Measurements from ENCODE around the gene SCARB2. TPM values are rescaled to one million over a fixed set of nuclear protein-coding genes. Genes with fewer than 3 reads are reported as not detected.
A peak's percentile ranks its signal among the peaks of the same experiment; 100 is the strongest.

Gene SCARB2, protein sequence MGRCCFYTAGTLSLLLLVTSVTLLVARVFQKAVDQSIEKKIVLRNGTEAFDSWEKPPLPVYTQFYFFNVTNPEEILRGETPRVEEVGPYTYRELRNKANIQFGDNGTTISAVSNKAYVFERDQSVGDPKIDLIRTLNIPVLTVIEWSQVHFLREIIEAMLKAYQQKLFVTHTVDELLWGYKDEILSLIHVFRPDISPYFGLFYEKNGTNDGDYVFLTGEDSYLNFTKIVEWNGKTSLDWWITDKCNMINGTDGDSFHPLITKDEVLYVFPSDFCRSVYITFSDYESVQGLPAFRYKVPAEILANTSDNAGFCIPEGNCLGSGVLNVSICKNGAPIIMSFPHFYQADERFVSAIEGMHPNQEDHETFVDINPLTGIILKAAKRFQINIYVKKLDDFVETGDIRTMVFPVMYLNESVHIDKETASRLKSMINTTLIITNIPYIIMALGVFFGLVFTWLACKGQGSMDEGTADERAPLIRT
- 67.1 and 97.4 TPM in 2 replicates for total RNA-seq (ENCODE audit: low replicate concordance)

DNA sequence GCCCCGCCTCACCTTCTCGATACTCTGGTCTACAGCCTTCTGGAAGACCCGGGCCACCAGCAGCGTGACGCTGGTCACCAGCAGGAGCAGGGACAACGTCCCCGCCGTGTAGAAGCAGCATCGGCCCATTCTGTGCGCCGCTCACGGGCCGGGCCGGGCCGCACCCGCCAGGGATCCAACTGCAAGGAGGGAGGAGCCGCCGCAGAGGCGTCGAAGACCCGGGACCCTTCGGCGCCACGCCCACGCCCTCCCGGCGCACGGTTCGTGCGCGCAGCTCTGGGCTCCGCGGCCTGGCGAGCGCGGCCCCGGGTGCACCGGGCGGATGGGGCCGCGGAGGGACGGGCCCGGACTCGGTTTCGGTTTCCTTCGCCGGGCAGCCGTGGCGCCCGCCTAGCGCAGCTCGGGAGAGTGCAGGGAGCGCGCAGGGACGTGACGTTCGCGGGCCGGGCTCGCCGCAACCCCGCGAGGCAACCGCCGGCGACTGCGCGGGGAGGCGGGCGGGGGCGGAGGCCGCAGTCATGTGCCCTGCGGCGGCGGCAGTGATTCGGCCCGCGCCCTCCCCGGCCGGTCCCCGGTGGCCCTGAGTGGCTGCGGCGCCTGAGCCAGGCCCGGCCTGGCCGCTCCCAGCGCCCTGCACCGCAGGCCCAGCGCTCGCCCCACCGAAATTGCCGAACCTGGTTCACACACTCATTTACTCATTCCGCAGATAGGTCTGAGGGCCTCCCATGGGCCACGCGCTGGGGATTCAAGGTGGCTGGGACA, at the start of gene SCARB2:
SCARB2 (minus strand) TSS at position 410 of the 762 bp plus-strand sequence; CDS start at position 129, 281 bp downstream.
- Mint-ChIP-seq H3K27me3 (ENCODE audit: insufficient read depth, low read depth) (peaks cover 4% of the 10 kb centered on the region), H3K27ac (peak within 1 kb of the TSS; percentile 89), H3K4me3 (peak within 1 kb of the TSS; percentile 93), H3K9me3 (no peaks in the 10 kb centered on the region), H3K4me1 (peaks cover 46% of the 10 kb centered on the region), H3K36me3 (peaks cover 4% of the 10 kb centered on the region)
- peaks cover 38% of the 10 kb centered on the region for H3K79me2 ChIP-seq (ENCODE audit: low read depth)
- no peaks in the 10 kb centered on the region for H3K9me3 ChIP-seq (ENCODE audit: low read depth)
- H3F3A ChIP-seq (ENCODE audit: low read depth) = peaks cover 15% of the 10 kb centered on the region
- peak within 1 kb of the TSS; percentile 58 for H3K9ac ChIP-seq
- peak; percentile 91 for DNase-seq (ENCODE audit: low spot score)
- H3K27ac ChIP-seq = peak within 1 kb of the TSS; percentile 84
- H3K4me1 ChIP-seq = peaks cover 19% of the 10 kb centered on the region
- no peaks in the 10 kb centered on the region for H3K36me3 ChIP-seq
- TF ChIP-seq EZH2phosphoT487 (IDR thresholded peaks at IDR 0.05) = no peak
- TF ChIP-seq EZH2 (IDR thresholded peaks at IDR 0.05) = peak; percentile 50
- TF ChIP-seq, protein P1, sequence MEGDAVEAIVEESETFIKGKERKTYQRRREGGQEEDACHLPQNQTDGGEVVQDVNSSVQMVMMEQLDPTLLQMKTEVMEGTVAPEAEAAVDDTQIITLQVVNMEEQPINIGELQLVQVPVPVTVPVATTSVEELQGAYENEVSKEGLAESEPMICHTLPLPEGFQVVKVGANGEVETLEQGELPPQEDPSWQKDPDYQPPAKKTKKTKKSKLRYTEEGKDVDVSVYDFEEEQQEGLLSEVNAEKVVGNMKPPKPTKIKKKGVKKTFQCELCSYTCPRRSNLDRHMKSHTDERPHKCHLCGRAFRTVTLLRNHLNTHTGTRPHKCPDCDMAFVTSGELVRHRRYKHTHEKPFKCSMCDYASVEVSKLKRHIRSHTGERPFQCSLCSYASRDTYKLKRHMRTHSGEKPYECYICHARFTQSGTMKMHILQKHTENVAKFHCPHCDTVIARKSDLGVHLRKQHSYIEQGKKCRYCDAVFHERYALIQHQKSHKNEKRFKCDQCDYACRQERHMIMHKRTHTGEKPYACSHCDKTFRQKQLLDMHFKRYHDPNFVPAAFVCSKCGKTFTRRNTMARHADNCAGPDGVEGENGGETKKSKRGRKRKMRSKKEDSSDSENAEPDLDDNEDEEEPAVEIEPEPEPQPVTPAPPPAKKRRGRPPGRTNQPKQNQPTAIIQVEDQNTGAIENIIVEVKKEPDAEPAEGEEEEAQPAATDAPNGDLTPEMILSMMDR (IDR thresholded peaks at IDR 0.05) = no peak
- peak within 1 kb of the TSS; percentile 87 for H2AFZ ChIP-seq (replicated peaks)
- H4K20me1 ChIP-seq (ENCODE audit: low read depth) = peaks cover 9% of the 10 kb centered on the region
- H3K4me3 ChIP-seq = peak within 1 kb of the TSS; percentile 70
- peaks cover 4% of the 10 kb centered on the region for H3K27me3 ChIP-seq
- H3K4me2 ChIP-seq = peak within 1 kb of the TSS; percentile 94

DNA sequence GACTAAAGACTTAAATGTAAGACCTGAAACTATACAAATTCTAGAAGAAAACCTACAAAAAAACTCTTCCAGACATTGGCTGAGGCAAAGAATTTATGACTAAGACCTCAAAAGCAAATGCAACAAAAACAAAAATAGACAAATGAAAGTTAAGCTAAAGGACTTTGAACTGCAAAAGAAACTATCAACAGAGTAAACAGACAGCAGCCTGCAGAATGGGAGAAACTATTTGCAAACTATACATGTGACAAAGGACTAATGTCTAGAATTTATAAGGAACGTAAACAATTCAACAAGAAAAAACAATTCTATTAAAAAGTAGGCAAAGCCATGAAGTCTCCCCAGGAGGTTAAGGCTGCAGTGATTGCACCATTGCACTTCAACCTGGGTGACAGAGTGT, 46.9 kb upstream of the SCARB2 start:
- DNase-seq (ENCODE audit: low spot score) = no peak
- Mint-ChIP-seq H3K9me3 (peaks cover 2% of the 10 kb centered on the region), H3K4me3 (no peak overlapping the region), H3K27me3 (ENCODE audit: insufficient read depth, low read depth) (peaks cover 2% of the 10 kb centered on the region), H3K27ac (no peak overlapping the region), H3K4me1 (no peaks in the 10 kb centered on the region), H3K36me3 (peaks cover 4% of the 10 kb centered on the region)
- Histone ChIP-seq H3K4me1 (no peaks in the 10 kb centered on the region), H3K4me2 (no peak overlapping the region), H4K20me1 (ENCODE audit: low read depth) (no peaks in the 10 kb centered on the region), H3K27me3 (no peaks in the 10 kb centered on the region), H3K27ac (no peak overlapping the region), H2AFZ (replicated peaks) (no peak overlapping the region), H3K4me3 (no peak overlapping the region), H3K79me2 (ENCODE audit: low read depth) (no peaks in the 10 kb centered on the region), H3F3A (ENCODE audit: low read depth) (no peaks in the 10 kb centered on the region), H3K36me3 (no peaks in the 10 kb centered on the region), H3K9me3 (ENCODE audit: low read depth) (no peaks in the 10 kb centered on the region), H3K9ac (no peak overlapping the region)
- TF ChIP-seq EZH2 (IDR thresholded peaks at IDR 0.05) (no peak), EZH2phosphoT487 (IDR thresholded peaks at IDR 0.05) (no peak)
- TF ChIP-seq, protein P1 (IDR thresholded peaks at IDR 0.05) = no peak

DNA sequence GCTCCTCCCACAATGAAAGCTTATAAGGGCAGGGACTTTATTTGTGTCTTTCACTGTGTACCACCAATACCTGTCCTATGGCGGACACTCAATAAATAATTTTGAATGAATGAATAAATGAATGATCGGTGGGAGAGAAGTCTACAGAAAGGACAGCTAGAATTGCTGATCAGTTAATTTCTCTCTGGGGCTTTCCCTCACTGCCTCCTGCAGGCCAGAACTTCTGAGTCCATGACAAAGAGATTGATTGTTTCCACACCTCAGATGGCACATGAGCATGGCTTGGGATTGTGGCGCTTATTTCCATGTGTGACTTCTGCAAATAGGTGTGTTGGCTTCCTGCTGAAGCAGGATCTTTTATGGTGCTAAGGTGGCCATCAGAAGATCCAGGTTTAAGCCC, 44.2 kb upstream of the SCARB2 start:
- H3K27me3 ChIP-seq = peaks cover 6% of the 10 kb centered on the region
- no peak overlapping the region for H2AFZ ChIP-seq (replicated peaks)
- H3K4me3 ChIP-seq = no peak overlapping the region
- H3K36me3 Mint-ChIP-seq = peaks cover 4% of the 10 kb centered on the region
- H3F3A ChIP-seq (ENCODE audit: low read depth) = no peaks in the 10 kb centered on the region
- peaks cover 5% of the 10 kb centered on the region for H3K27me3 Mint-ChIP-seq (ENCODE audit: insufficient read depth, low read depth)
- no peak overlapping the region for H3K27ac Mint-ChIP-seq
- H3K27ac ChIP-seq = no peak overlapping the region
- no peaks in the 10 kb centered on the region for H3K36me3 ChIP-seq
- no peaks in the 10 kb centered on the region for H3K4me1 ChIP-seq
- no peak for TF ChIP-seq EZH2 (IDR thresholded peaks at IDR 0.05)
- TF ChIP-seq, protein P1 (IDR thresholded peaks at IDR 0.05) = no peak
- TF ChIP-seq EZH2phosphoT487 (IDR thresholded peaks at IDR 0.05) = no peak
- no peak overlapping the region for H3K9ac ChIP-seq
- no peaks in the 10 kb centered on the region for H4K20me1 ChIP-seq (ENCODE audit: low read depth)
- no peak overlapping the region for H3K4me2 ChIP-seq
- H3K9me3 ChIP-seq (ENCODE audit: low read depth) = no peaks in the 10 kb centered on the region
- no peak for DNase-seq (ENCODE audit: low spot score)
- no peak overlapping the region for H3K4me3 Mint-ChIP-seq
- peaks cover 2% of the 10 kb centered on the region for H3K9me3 Mint-ChIP-seq
- H3K79me2 ChIP-seq (ENCODE audit: low read depth) = no peaks in the 10 kb centered on the region
- no peaks in the 10 kb centered on the region for H3K4me1 Mint-ChIP-seq

All from neural progenitor cell (in vitro differentiated cells).